HFFc6 (cell line): ENCODE results near the gene KIAA0232. TPM values are rescaled to one million over a fixed set of nuclear protein-coding genes. Genes with fewer than 3 reads are reported as not detected.

Source experiments
- DNase-seq: peaks from one replicate; pipeline ENCODE4 v3.0.0-alpha.2; 2018
- H3K27ac Mint-ChIP-seq: 2 replicates; pipeline ENCODE4 v1.8.0; 2020; ENCODE audit warnings: mild to moderate bottlenecking, mixed read lengths
- H3K27me3 Mint-ChIP-seq: 2 replicates; pipeline ENCODE4 v1.8.0; 2021; ENCODE audit warnings: mild to moderate bottlenecking, moderate library complexity, mixed read lengths; ENCODE audit not compliant: insufficient read depth
- H3K36me3 Mint-ChIP-seq: 2 replicates; pipeline ENCODE4 v1.8.0; 2021; ENCODE audit warnings: low read depth, mixed read lengths
- H3K4me1 Mint-ChIP-seq: 2 replicates; pipeline ENCODE4 v1.8.0; 2020; ENCODE audit warnings: low read depth, mixed read lengths
- H3K4me3 Mint-ChIP-seq: 2 replicates; pipeline ENCODE4 v1.8.0; 2020; ENCODE audit warnings: mild to moderate bottlenecking, moderate library complexity, mixed read lengths
- H3K9me3 Mint-ChIP-seq: 2 replicates; pipeline ENCODE4 v1.8.0; 2020; ENCODE audit warnings: mild to moderate bottlenecking, mixed read lengths
- CTCF ChIP-seq: fragments of 200-600 bp; sonication (generic); IDR thresholded peaks from 2 replicates; pipeline ENCODE4 v1.5.0; 2021; ENCODE audit warnings: antibody characterized with exemption, mild to moderate bottlenecking
- total RNA-seq, 6 experiments: library from RNA; stranded (reverse); fragmentation: NEBNext Ultra II Directional; extraction: Animal tissue kit (Norgen Biotek cat#: 25700); gene quantifications; 2 replicates in 1 of 6; 3 replicates in 5 of 6; pipeline ENCODE4 v1.2.3, GENCODE V29; 2021

Gene KIAA0232
- total RNA-seq, 6 experiments from 2014 or later: 15.2 to 21.2 (median 19.0) TPM

- peaks cover 13% of the 10 kb centered on the region for H3K4me1 Mint-ChIP-seq
- no peak for DNase-seq
- no peak overlapping the region for H3K4me3 Mint-ChIP-seq
- H3K36me3 Mint-ChIP-seq: no peaks in the 10 kb centered on the region
- H3K27me3 Mint-ChIP-seq: peaks cover 34% of the 10 kb centered on the region
- H3K27ac Mint-ChIP-seq: no peak overlapping the region
- no peaks in the 10 kb centered on the region for H3K9me3 Mint-ChIP-seq
- no peak for TF ChIP-seq CTCF
These were observed 5.4 kb upstream of the KIAA0232 start for GRCh38 chr4:6776920-6777635.

GRCh38 chr4:6777636-6778281 is 4.8 kb upstream of the KIAA0232 start:
- peaks cover 34% of the 10 kb centered on the region for H3K27me3 Mint-ChIP-seq
- H3K9me3 Mint-ChIP-seq: no peaks in the 10 kb centered on the region
- no peak for DNase-seq
- H3K27ac Mint-ChIP-seq: no peak overlapping the region
- peaks cover 7% of the 10 kb centered on the region for H3K4me1 Mint-ChIP-seq
- H3K36me3 Mint-ChIP-seq: no peaks in the 10 kb centered on the region
- TF ChIP-seq CTCF: no peak
- no peak overlapping the region for H3K4me3 Mint-ChIP-seq

- no peak for TF ChIP-seq CTCF
- Mint-ChIP-seq H3K4me1 (peaks cover under 1% of the 10 kb centered on the region; the same call in 1 of the 2 replicates), H3K4me3 (no peak overlapping the region)
These were observed 4.1 kb upstream of the KIAA0232 start for GRCh38 chr4:6778435-6778834.

GRCh38 chr4:6779667-6780565 is 2.6 kb upstream of the KIAA0232 start:
- Mint-ChIP-seq H3K27me3 (peaks cover 21% of the 10 kb centered on the region), H3K9me3 (no peaks in the 10 kb centered on the region), H3K27ac (no peak overlapping the region), H3K36me3 (no peaks in the 10 kb centered on the region), H3K4me1 (peaks cover 11% of the 10 kb centered on the region), H3K4me3 (no peak overlapping the region)
- no peak for DNase-seq
- TF ChIP-seq CTCF: no peak

More at GRCh38 chr4:6778435-6778834, 4.1 kb upstream of the KIAA0232 start:
- Mint-ChIP-seq H3K9me3 (no peaks in the 10 kb centered on the region), H3K27me3 (peaks cover 29% of the 10 kb centered on the region), H3K27ac (no peak overlapping the region), H3K36me3 (no peaks in the 10 kb centered on the region)
- DNase-seq: no peak

GRCh38 chr4:6781113-6781512 is 1.4 kb upstream of the KIAA0232 start:
- Mint-ChIP-seq H3K27me3 (peaks cover 10% of the 10 kb centered on the region), H3K9me3 (no peaks in the 10 kb centered on the region), H3K27ac (no peak overlapping the region), H3K36me3 (no peaks in the 10 kb centered on the region), H3K4me3 (peak overlapping the region; percentile 74), H3K4me1 (peaks cover 21% of the 10 kb centered on the region)
- no peak for DNase-seq
- TF ChIP-seq CTCF: no peak
